ENCODE data around the gene BSND.
A peak's percentile ranks its signal among the peaks of the same experiment; 100 is the strongest.

BSND gene

GRCh38 chr1:54980046-54980527 lies 18.6 kb upstream of the BSND start:
- H3K4me2 ChIP-seq (ENCODE audit: low read length): peak overlapping the region; percentile 8
- WGBS (ENCODE audit: extremely low coverage, insufficient coverage, low lambda C conversion rate): no CpG with 5 or more reads among the region's 25 CpGs
- H4K5ac ChIP-seq (ENCODE audit: low read length): no peak overlapping the region
- no peak overlapping the region for H2BK5ac ChIP-seq (ENCODE audit: low read length)
- no peaks in the 10 kb centered on the region for H3K79me2 ChIP-seq (ENCODE audit: control insufficient read depth, insufficient read depth, low read length)
- no peaks in the 10 kb centered on the region for H3K36me3 ChIP-seq (ENCODE audit: control insufficient read depth, insufficient read depth, low read length)
- H3K79me1 ChIP-seq (ENCODE audit: low read length): no peaks in the 10 kb centered on the region
- H3K23ac ChIP-seq (ENCODE audit: low read length): no peak overlapping the region
- no peak overlapping the region for H3K4me3 ChIP-seq (ENCODE audit: low read length)
- H2BK15ac ChIP-seq (replicated peaks; ENCODE audit: low read depth): no peak overlapping the region
- H3K4me1 ChIP-seq (ENCODE audit: control insufficient read depth, low read depth, low read length): peaks cover 4% of the 10 kb centered on the region
- H4K8ac ChIP-seq (ENCODE audit: low read depth, low read length): no peak overlapping the region
- no peaks in the 10 kb centered on the region for H3K27me3 ChIP-seq (ENCODE audit: insufficient read depth, low read length, poor library complexity)
- peak overlapping the region; percentile 58 for H3K56ac ChIP-seq (ENCODE audit: low read length)
- H2BK120ac ChIP-seq (ENCODE audit: low read depth, low read length): no peak overlapping the region
- H3K4ac ChIP-seq (ENCODE audit: low read depth, low read length): no peak overlapping the region
- H3K9ac ChIP-seq (ENCODE audit: low read length): peak overlapping the region; percentile 28
- no peak overlapping the region for H2AK5ac ChIP-seq (ENCODE audit: low read length)
- DNase-seq: no peak
- H3K18ac ChIP-seq (ENCODE audit: low read length): peak overlapping the region; percentile 7
- H3K27ac ChIP-seq (ENCODE audit: low read depth, low read length): no peak overlapping the region

DNA sequence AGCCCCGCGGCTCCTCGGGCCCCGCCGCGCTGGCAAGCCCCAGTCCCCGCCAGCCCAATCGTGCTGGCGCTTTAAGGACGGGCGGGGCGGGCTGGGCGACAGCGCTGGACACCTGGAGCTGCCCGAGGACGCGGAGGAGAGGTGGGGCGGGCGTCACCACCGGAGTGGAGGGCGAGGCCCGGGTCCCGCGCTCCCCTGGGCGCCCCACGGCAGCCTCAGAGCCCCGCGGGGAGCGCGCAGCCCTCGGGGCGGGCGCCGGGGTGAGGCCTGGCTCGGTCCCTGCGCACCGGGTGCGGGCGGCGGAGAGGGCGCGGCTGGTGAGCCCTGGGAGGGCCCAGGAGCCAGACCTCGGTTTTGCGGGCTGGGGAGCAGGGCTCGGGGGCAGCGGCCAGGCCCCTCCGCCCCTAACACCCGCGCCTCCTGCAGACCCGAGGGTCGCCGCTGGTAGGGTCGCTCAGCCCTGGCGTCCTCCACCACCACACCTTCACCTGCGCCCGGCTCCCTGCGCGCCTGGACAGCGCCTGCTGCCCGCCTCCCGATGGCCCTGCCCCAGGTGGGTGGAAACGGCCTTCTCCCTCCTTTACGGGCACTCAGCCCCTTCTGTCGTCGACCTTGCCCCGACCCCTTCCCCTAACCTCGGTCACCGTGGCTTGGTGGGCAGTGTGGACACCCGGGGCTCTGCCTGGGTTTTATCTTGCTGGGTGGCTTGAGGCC lies 18.0 kb upstream of the BSND start, which contains the start of gene TMEM61:
TSS of gene TMEM61 (plus strand) at position 101 of the 714 bp plus-strand sequence. CDS start at position 539, 438 bp downstream.
- Histone ChIP-seq H3K79me2 (ENCODE audit: control insufficient read depth, insufficient read depth, low read length) (no peaks in the 10 kb centered on the region), H3K27me3 (ENCODE audit: insufficient read depth, low read length, poor library complexity) (no peaks in the 10 kb centered on the region)

GRCh38 chr1:54981466-54981865 lies 17.3 kb upstream of the BSND start:
- no peaks in the 10 kb centered on the region for H3K36me3 ChIP-seq (ENCODE audit: control insufficient read depth, insufficient read depth, low read length)
- no CpG with 5 or more reads among the region's 8 CpGs for WGBS (ENCODE audit: extremely low coverage, insufficient coverage, low lambda C conversion rate)
- H3K27ac ChIP-seq (ENCODE audit: low read depth, low read length): no peak overlapping the region
- H3K79me1 ChIP-seq (ENCODE audit: low read length): no peaks in the 10 kb centered on the region
- H3K4me2 ChIP-seq (ENCODE audit: low read length): no peak overlapping the region
- H2BK5ac ChIP-seq (ENCODE audit: low read length): no peak overlapping the region
- no peak overlapping the region for H4K5ac ChIP-seq (ENCODE audit: low read length)
- no peak overlapping the region for H2BK120ac ChIP-seq (ENCODE audit: low read depth, low read length)
- no peak overlapping the region for H3K9ac ChIP-seq (ENCODE audit: low read length)
- H3K4ac ChIP-seq (ENCODE audit: low read depth, low read length): no peak overlapping the region
- no peak overlapping the region for H3K18ac ChIP-seq (ENCODE audit: low read length)
- H3K27me3 ChIP-seq (ENCODE audit: insufficient read depth, low read length, poor library complexity): no peaks in the 10 kb centered on the region
- no peak overlapping the region for H2BK15ac ChIP-seq (replicated peaks; ENCODE audit: low read depth)
- no peak overlapping the region for H3K4me3 ChIP-seq (ENCODE audit: low read length)
- no peak overlapping the region for H3K56ac ChIP-seq (ENCODE audit: low read length)
- no peaks in the 10 kb centered on the region for H3K79me2 ChIP-seq (ENCODE audit: control insufficient read depth, insufficient read depth, low read length)
- peaks cover 4% of the 10 kb centered on the region for H3K4me1 ChIP-seq (ENCODE audit: control insufficient read depth, low read depth, low read length)
- no peak overlapping the region for H2AK5ac ChIP-seq (ENCODE audit: low read length)
- DNase-seq: no peak
- H3K23ac ChIP-seq (ENCODE audit: low read length): no peak overlapping the region
- H4K8ac ChIP-seq (ENCODE audit: low read depth, low read length): no peak overlapping the region

More for the DNA sequence above, 18.0 kb upstream of the BSND start, which contains the start of gene TMEM61:
- Histone ChIP-seq H3K23ac (ENCODE audit: low read length) (no peak within 1 kb of the TSS), H3K56ac (ENCODE audit: low read length) (peak within 1 kb of the TSS; percentile 58), H4K8ac (ENCODE audit: low read depth, low read length) (no peak within 1 kb of the TSS), H2BK5ac (ENCODE audit: low read length) (no peak within 1 kb of the TSS), H4K5ac (ENCODE audit: low read length) (no peak within 1 kb of the TSS), H3K4me3 (ENCODE audit: low read length) (no peak within 1 kb of the TSS), H2AK5ac (ENCODE audit: low read length) (no peak within 1 kb of the TSS), H3K79me1 (ENCODE audit: low read length) (no peaks in the 10 kb centered on the region), H3K36me3 (ENCODE audit: control insufficient read depth, insufficient read depth, low read length) (no peaks in the 10 kb centered on the region), H3K4me2 (ENCODE audit: low read length) (peak within 1 kb of the TSS; percentile 8), H2BK15ac (replicated peaks; ENCODE audit: low read depth) (no peak within 1 kb of the TSS), H3K4ac (ENCODE audit: low read depth, low read length) (no peak within 1 kb of the TSS), H2BK120ac (ENCODE audit: low read depth, low read length) (no peak within 1 kb of the TSS), H3K4me1 (ENCODE audit: control insufficient read depth, low read depth, low read length) (peaks cover 4% of the 10 kb centered on the region), H3K27ac (ENCODE audit: low read depth, low read length) (no peak within 1 kb of the TSS), H3K18ac (ENCODE audit: low read length) (peak within 1 kb of the TSS; percentile 7), H3K9ac (ENCODE audit: low read length) (peak within 1 kb of the TSS; percentile 28)
- no peak for DNase-seq
- no CpG with 5 or more reads among the region's 69 CpGs for WGBS (ENCODE audit: extremely low coverage, insufficient coverage, low lambda C conversion rate)

DNA sequence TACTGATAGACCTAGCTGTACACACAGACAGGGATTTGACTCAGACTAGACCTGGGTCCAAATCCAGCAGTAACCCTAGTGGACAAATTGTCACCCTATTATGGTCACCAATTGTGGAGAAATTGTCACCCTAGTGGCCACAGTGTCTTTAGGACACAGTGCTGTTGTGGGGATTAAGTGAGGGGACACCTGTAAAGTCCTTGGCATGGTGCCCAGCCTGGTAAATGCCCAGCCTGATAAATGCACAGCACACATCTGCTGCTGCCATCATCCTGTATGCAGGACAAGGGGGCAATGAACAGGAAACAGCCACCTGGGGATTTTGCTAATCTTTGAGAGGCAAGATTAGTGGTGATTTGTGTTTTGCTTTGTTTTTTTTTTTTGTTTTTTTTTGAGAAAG lies 16.0 kb upstream of the BSND start:
- Histone ChIP-seq H2BK120ac (ENCODE audit: low read depth, low read length) (no peak overlapping the region), H3K4me2 (ENCODE audit: low read length) (no peak overlapping the region), H3K4me3 (ENCODE audit: low read length) (no peak overlapping the region), H3K27ac (ENCODE audit: low read depth, low read length) (no peak overlapping the region), H4K8ac (ENCODE audit: low read depth, low read length) (no peak overlapping the region), H3K79me2 (ENCODE audit: control insufficient read depth, insufficient read depth, low read length) (no peaks in the 10 kb centered on the region), H3K56ac (ENCODE audit: low read length) (no peak overlapping the region), H2BK15ac (replicated peaks; ENCODE audit: low read depth) (no peak overlapping the region), H3K4me1 (ENCODE audit: control insufficient read depth, low read depth, low read length) (peaks cover 4% of the 10 kb centered on the region), H3K79me1 (ENCODE audit: low read length) (no peaks in the 10 kb centered on the region), H2AK5ac (ENCODE audit: low read length) (no peak overlapping the region), H2BK5ac (ENCODE audit: low read length) (no peak overlapping the region), H3K27me3 (ENCODE audit: insufficient read depth, low read length, poor library complexity) (no peaks in the 10 kb centered on the region), H4K5ac (ENCODE audit: low read length) (no peak overlapping the region), H3K36me3 (ENCODE audit: control insufficient read depth, insufficient read depth, low read length) (no peaks in the 10 kb centered on the region), H3K23ac (ENCODE audit: low read length) (no peak overlapping the region), H3K9ac (ENCODE audit: low read length) (no peak overlapping the region), H3K18ac (ENCODE audit: low read length) (no peak overlapping the region), H3K4ac (ENCODE audit: low read depth, low read length) (no peak overlapping the region)
- no peak for DNase-seq

- DNase-seq: no peak
Measured at GRCh38 chr1:54984131-54984842, 14.4 kb upstream of the BSND start.

More at GRCh38 chr1:54984131-54984842, 14.4 kb upstream of the BSND start:
- Histone ChIP-seq H2AK5ac (ENCODE audit: low read length) (no peak overlapping the region), H3K36me3 (ENCODE audit: control insufficient read depth, insufficient read depth, low read length) (no peaks in the 10 kb centered on the region), H3K4me1 (ENCODE audit: control insufficient read depth, low read depth, low read length) (no peaks in the 10 kb centered on the region), H3K27me3 (ENCODE audit: insufficient read depth, low read length, poor library complexity) (no peaks in the 10 kb centered on the region), H3K79me1 (ENCODE audit: low read length) (no peaks in the 10 kb centered on the region), H3K18ac (ENCODE audit: low read length) (no peak overlapping the region), H3K23ac (ENCODE audit: low read length) (no peak overlapping the region), H3K27ac (ENCODE audit: low read depth, low read length) (no peak overlapping the region), H2BK120ac (ENCODE audit: low read depth, low read length) (no peak overlapping the region), H3K4me2 (ENCODE audit: low read length) (no peak overlapping the region), H4K5ac (ENCODE audit: low read length) (no peak overlapping the region), H2BK5ac (ENCODE audit: low read length) (no peak overlapping the region), H3K56ac (ENCODE audit: low read length) (no peak overlapping the region), H3K9ac (ENCODE audit: low read length) (no peak overlapping the region), H3K79me2 (ENCODE audit: control insufficient read depth, insufficient read depth, low read length) (no peaks in the 10 kb centered on the region), H4K8ac (ENCODE audit: low read depth, low read length) (no peak overlapping the region), H3K4ac (ENCODE audit: low read depth, low read length) (no peak overlapping the region), H2BK15ac (replicated peaks; ENCODE audit: low read depth) (no peak overlapping the region), H3K4me3 (ENCODE audit: low read length) (no peak overlapping the region)
- WGBS (ENCODE audit: extremely low coverage, insufficient coverage, low lambda C conversion rate): no CpG with 5 or more reads among the region's 7 CpGs

Measured in mesendoderm (in vitro differentiated cells).